ENCODE measurements around the gene PHF14.
"Not testable (repeated sequence)": the region's sequence is repeated elsewhere in the genome, so short reads cannot be mapped to it uniquely, and the experiment has no call there.

The PHF14 gene

DNA sequence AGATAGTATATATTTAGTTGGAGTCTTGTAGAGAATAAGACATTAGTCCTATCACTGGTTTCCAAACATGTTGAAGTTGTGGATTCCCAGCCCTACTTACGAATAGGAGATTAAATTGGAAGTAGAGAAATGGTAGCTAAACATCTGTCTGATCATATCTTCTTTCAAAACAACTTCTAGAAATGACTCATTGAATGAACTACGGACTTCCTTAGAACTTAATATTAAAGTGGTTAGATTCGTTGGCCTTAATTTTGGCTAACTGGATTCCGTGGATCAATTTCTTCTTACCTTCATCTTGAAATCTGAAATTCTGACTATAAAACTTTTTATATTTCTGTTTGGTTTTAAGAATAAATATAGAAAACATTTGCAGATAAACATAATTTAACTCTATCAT lies 3.4 kb downstream of the PHF14 start:
- Histone ChIP-seq H3K27me3 (no peaks in the 10 kb centered on the region), H3K27ac (no peak overlapping the region), H3K4me1 (peaks cover 0 to 18% (median 12%) of the 10 kb centered on the region in 4 donors), H3K4me3 (no peak overlapping the region), H3K36me3 (no peaks in the 10 kb centered on the region), H3K9me3 (no peaks in the 10 kb centered on the region)
- intact Hi-C loops (cut with DNase I; ENCODE audit: low total_unique reads), result no loop called here
- no peak for TF ChIP-seq CTCF (IDR thresholded peaks at IDR 0.05)
- DNase-seq, result no peak

DNA sequence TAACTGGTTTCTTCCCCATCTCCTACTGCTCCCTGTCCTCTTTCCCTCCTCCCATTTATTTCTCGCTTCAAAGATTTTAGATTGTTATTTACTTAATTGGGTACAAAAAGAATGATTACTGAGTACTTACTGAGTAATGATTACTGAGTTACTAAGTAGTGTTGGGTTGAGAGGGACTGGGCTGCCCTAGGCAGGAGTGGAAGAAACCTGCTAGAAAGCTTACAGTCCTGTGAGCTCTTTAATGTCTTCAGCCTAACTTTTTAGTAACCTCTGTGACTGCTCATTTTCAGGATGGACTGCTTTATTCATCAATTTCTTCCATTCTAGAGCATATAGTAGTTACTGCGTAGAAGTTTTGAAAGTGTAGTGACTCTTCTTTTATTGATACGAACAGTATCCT lies 7.6 kb downstream of the PHF14 start:
- no peaks in the 10 kb centered on the region for H3K9me3 ChIP-seq
- H3K27ac ChIP-seq, result no peak overlapping the region
- intact Hi-C loops (cut with DNase I; ENCODE audit: low total_unique reads), result no loop called here
- no peak overlapping the region for H3K4me3 ChIP-seq
- no peak for TF ChIP-seq CTCF (IDR thresholded peaks at IDR 0.05)
- no peaks in the 10 kb centered on the region for H3K4me1 ChIP-seq
- no peaks in the 10 kb centered on the region for H3K27me3 ChIP-seq
- no peak for DNase-seq
- peaks cover 0 to 8% (median 4%) of the 10 kb centered on the region in 3 donors for H3K36me3 ChIP-seq

DNA sequence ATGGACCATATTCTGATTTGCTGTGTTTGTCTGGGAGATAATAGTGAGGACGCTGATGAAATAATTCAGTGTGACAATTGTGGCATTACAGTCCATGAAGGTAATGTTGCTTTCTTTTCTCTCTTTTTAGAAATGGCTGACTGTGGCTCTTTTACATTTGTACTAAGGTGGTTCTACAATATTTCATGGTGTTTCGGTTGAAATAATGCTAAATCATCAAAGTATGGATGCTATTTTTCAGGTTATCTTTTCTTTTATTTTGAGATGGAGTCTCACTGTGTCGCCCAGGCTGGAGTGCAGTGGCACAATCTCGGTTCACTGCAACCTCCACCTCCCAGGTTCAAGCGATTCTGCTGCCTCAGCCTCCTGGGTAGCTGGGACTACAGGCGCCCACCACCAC lies 17.1 kb downstream of the PHF14 start:
- H3K27me3 ChIP-seq; H3K9me3 ChIP-seq; intact Hi-C loops (cut with DNase I; ENCODE audit: low total_unique reads); H3K4me3 ChIP-seq; H3K27ac ChIP-seq; H3K4me1 ChIP-seq; DNase-seq: not testable (repeated sequence)
- peaks cover 18 to 41% (median 27%) of the 10 kb centered on the region in 3 donors for H3K36me3 ChIP-seq

DNA sequence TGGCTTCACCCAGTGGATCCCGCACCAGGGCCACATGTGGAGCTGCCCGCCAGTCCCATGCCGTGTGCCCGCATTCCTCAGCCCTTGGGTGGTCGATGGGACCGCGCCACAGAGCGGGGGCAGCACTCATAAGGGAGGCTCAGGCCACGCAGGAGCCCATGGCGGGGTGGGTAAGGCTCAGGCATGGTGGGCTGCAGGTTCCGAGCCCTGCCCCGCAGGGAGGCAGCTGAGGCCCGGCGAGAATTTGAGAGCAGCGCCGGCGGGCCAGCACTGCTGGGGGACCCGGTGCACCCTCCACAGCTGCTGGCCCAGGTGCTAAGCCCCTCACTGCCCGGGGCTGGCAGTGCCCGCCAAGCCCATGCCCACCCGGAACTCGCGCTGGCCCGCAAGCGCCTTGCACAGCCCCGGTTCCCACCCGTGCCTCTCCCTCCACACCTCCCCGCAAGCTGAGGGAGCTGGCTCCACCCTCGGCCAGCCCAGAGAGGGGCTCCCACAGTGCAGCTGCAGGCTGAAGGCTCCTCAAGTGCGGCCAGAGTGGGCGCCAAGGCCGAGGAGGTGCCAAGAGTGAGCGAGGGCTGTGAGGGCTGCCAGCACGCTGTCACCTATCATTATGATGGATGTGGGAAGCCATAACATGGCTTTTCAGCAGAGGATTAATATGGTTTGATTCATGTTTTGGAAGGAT lies 22.0 kb downstream of the PHF14 start:
- Histone ChIP-seq H3K4me1 (peaks cover 0 to 20% (median 3%) of the 10 kb centered on the region in 4 donors), H3K36me3 (peaks cover 20 to 38% (median 29%) of the 10 kb centered on the region in 3 donors)
- intact Hi-C loops (cut with DNase I; ENCODE audit: low total_unique reads); H3K27ac ChIP-seq; DNase-seq; H3K9me3 ChIP-seq; H3K4me3 ChIP-seq; H3K27me3 ChIP-seq: not testable (repeated sequence)

DNA sequence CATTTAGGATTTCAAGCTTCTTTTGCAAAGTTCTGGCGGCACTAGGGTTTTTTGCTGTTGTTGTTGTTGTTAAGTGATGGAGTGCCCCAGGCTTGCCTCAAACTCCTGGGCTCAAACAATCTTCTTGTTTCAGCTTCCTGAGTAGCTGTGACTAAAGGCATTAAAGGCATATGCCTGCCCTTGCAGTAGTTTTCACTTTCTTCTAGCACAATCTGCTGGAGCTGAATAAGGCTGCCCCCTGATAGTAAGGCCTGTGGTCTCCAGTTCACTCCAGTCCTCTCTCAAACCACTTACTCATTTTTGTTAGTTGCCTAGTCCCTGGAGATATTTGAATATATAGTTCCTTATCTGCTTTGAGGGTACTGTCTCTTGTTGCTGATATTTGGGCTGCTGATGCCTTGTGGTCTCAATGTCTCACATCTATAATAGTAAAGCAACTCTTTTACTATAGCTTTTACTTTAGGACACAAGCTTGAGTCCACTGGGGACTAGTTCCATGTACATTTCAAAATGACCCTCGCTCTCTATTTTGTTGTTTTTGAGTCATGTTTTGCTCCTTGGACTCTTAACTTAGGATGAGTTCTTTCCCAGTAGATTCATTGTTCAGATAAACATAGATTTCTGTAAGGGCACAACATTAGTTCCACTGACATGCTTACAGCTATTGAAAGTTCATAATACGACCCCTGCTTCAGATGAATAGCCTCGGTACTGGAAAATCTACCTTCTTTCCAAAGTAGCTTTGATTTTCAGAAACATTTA lies 25.5 kb downstream of the PHF14 start:
- H3K4me1 ChIP-seq, result peaks cover 0 to 26% (median 3%) of the 10 kb centered on the region in 4 donors
- no peak overlapping the region for H3K4me3 ChIP-seq
- peaks cover 18 to 20% (median 20%) of the 10 kb centered on the region in 3 donors for H3K36me3 ChIP-seq
- no peaks in the 10 kb centered on the region for H3K27me3 ChIP-seq
- H3K9me3 ChIP-seq, result peaks cover 0 to 5% (median 5%) of the 10 kb centered on the region in 3 donors
- no peak for TF ChIP-seq CTCF (IDR thresholded peaks at IDR 0.05)
- no peak overlapping the region for H3K27ac ChIP-seq
- intact Hi-C loops (cut with DNase I; ENCODE audit: low total_unique reads), result no loop called here
- no peak for DNase-seq

DNA sequence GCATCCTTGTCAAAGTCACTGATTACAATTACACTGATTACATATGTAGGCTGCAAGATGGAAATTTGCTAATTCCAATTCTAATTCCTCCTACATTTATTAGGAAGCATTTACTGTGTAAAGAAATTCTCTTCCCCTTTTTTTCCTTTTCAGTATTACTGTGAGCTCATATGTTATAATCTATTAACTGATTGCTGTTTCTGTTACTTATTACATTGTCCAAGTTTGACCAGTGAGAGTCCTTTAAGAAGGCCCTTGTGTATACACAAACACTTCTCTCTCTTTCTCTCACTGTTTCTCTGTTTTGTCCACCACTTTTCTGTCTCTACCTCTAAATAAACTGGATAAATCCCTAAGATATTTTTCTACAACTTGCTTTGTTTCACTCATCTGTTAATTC lies 31.5 kb downstream of the PHF14 start:
- Histone ChIP-seq H3K27ac (no peak overlapping the region), H3K4me3 (no peak overlapping the region), H3K9me3 (no peaks in the 10 kb centered on the region), H3K36me3 (peaks cover 0 to 5% (median 0%) of the 10 kb centered on the region in 3 donors), H3K4me1 (peaks cover 0 to 5% (median 0%) of the 10 kb centered on the region in 4 donors), H3K27me3 (no peaks in the 10 kb centered on the region)
- intact Hi-C loops (cut with DNase I; ENCODE audit: low total_unique reads), result no loop called here
- no peak for DNase-seq
- no peak for TF ChIP-seq CTCF (IDR thresholded peaks at IDR 0.05)

Measured in tibial artery (tissue), 4 donors.